IMR-90 (cell line): ENCODE results near the gene IRS2. TPM values are rescaled to one million over a fixed set of nuclear protein-coding genes. Genes with fewer than 3 reads are reported as not detected.
A peak's percentile ranks its signal among the peaks of the same experiment; 100 is the strongest.

ENCODE experiments used
- ATAC-seq: fragments of 200-7000 bp; cut with Tn5 transposase; 2 replicates; pipeline ENCODE4 v1.9.1; 2020; ENCODE audit warnings: low read depth, mild to moderate bottlenecking, moderate library complexity
- BruUV-seq: library from RNA; stranded (reverse); fragments of 400-500 nt; replicated peaks from 2 replicates; lab custom pipeline; 2021; lab: Mats Ljungman, UMichigan
- CTCF ChIA-PET: fragments of 300-600 bp; formaldehyde crosslinking; extraction: SDS; loops from one replicate; lab custom pipeline; 2021; ENCODE audit warnings: antibody characterized with exemption; lab: Yijun Ruan, JAX
- POLR2A ChIA-PET: fragments of 300-600 bp; sonication (Branson Sonifier 250); formaldehyde crosslinking; loops from one replicate; lab custom pipeline; 2022; ENCODE audit warnings: antibody characterized with exemption; ENCODE audit not compliant: unreplicated experiment; lab: Charles Lee
- DNase-seq: peaks from one replicate; pipeline ENCODE4 v3.0.0; 2013
- H2AFZ ChIP-seq: replicated peaks from 2 replicates; pipeline ENCODE3; 2013; ENCODE audit warnings: low read length, mild to moderate bottlenecking; ENCODE audit not compliant: poor library complexity
- H2AK5ac ChIP-seq: 2 replicates; pipeline ENCODE4 v1.6.1; 2013; ENCODE audit warnings: low read depth, low read length, inconsistent platforms
- H2AK9ac ChIP-seq: replicated peaks from 2 replicates; pipeline ENCODE3; 2013; ENCODE audit warnings: mild to moderate bottlenecking, low read depth, low read length, moderate library complexity; ENCODE audit not compliant: poor library complexity
- H2BK120ac ChIP-seq: 2 replicates; pipeline ENCODE4 v1.6.1; 2013; ENCODE audit warnings: low read depth, low read length, inconsistent platforms
- H2BK15ac ChIP-seq: 3 replicates; pipeline ENCODE4 v1.6.1; 2013; ENCODE audit warnings: low read depth, low read length, inconsistent platforms
- H2BK20ac ChIP-seq: 2 replicates; pipeline ENCODE4 v1.6.1; 2013; ENCODE audit warnings: low read depth, mild to moderate bottlenecking, inconsistent platforms, low read length, moderate library complexity
- H2BK5ac ChIP-seq: 2 replicates; pipeline ENCODE4 v1.6.1; 2013; ENCODE audit warnings: mild to moderate bottlenecking, low read depth, low read length, inconsistent platforms; ENCODE audit not compliant: poor library complexity, severe bottlenecking
- H3K14ac ChIP-seq: replicated peaks from 2 replicates; pipeline ENCODE4 v1.6.1; 2013; ENCODE audit warnings: low read depth, low read length, inconsistent platforms
- H3K18ac ChIP-seq: 2 replicates; pipeline ENCODE4 v1.6.1; 2013; ENCODE audit warnings: low read depth, low read length, control low read depth
- H3K23ac ChIP-seq: 2 replicates; pipeline ENCODE4 v1.6.1; 2013; ENCODE audit warnings: low read depth, low read length, inconsistent platforms
- H3K27ac ChIP-seq: 2 replicates; pipeline ENCODE4 v1.5.1; 2013; ENCODE audit warnings: mild to moderate bottlenecking, control low read depth, low read length; ENCODE audit not compliant: insufficient read depth
- H3K27me3 ChIP-seq: 2 replicates; pipeline ENCODE4 v1.6.1; 2013; ENCODE audit warnings: low read length; ENCODE audit not compliant: control insufficient read depth, insufficient read depth
- H3K36me3 ChIP-seq: 2 replicates; pipeline ENCODE4 v1.6.1; 2013; ENCODE audit warnings: low read length, mixed read lengths; ENCODE audit not compliant: control insufficient read depth, insufficient read depth
- H3K4ac ChIP-seq: 2 replicates; pipeline ENCODE4 v1.6.1; 2013; ENCODE audit warnings: low read depth, low read length, inconsistent platforms
- H3K4me1 ChIP-seq: 2 replicates; pipeline ENCODE4 v1.6.1; 2013; ENCODE audit warnings: low read length, mixed read lengths; ENCODE audit not compliant: control insufficient read depth, insufficient read depth
- H3K4me2 ChIP-seq: 2 replicates; pipeline ENCODE4 v1.6.1; 2013; ENCODE audit warnings: low read depth, mild to moderate bottlenecking, control low read depth, low read length, moderate library complexity
- H3K4me3 ChIP-seq: 2 replicates; pipeline ENCODE4 v1.5.1; 2013; ENCODE audit warnings: low read depth, mild to moderate bottlenecking, control low read depth, low read length, moderate library complexity; ENCODE audit not compliant: insufficient read depth
- H3K56ac ChIP-seq: 2 replicates; pipeline ENCODE4 v1.6.1; 2013; ENCODE audit warnings: low read length, inconsistent platforms; ENCODE audit not compliant: insufficient read depth; ENCODE audit errors: extremely low read depth
- H3K79me1 ChIP-seq, 2 experiments: 2 replicates each; pipeline ENCODE4 v1.6.1; 2013; ENCODE audit warnings: low read length in 2 of 2, inconsistent platforms in 1 of 2, low read depth in 1 of 2
- H3K9ac ChIP-seq: 2 replicates; pipeline ENCODE4 v1.6.1; 2013; ENCODE audit warnings: low read depth, low read length, control low read depth
- H3K9me1 ChIP-seq: 2 replicates; pipeline ENCODE4 v1.6.1; 2013; ENCODE audit warnings: low read length, inconsistent platforms; ENCODE audit not compliant: insufficient read depth
- H3K9me3 ChIP-seq: 2 replicates; pipeline ENCODE4 v1.6.1; 2013; ENCODE audit warnings: low read length; ENCODE audit not compliant: control insufficient read depth, insufficient read depth
- H4K20me1 ChIP-seq: 2 replicates; pipeline ENCODE4 v1.6.1; 2013; ENCODE audit warnings: low read length, inconsistent platforms; ENCODE audit not compliant: insufficient read depth
- H4K5ac ChIP-seq: 2 replicates; pipeline ENCODE4 v1.6.1; 2013; ENCODE audit warnings: mild to moderate bottlenecking, low read depth, low read length, control low read depth
- H4K8ac ChIP-seq, 2 experiments: 2 replicates each; pipeline ENCODE4 v1.6.1; 2013; ENCODE audit warnings: low read depth in 2 of 2, low read length in 2 of 2, control low read depth in 1 of 2, inconsistent platforms in 1 of 2
- H4K91ac ChIP-seq: 2 replicates; pipeline ENCODE4 v1.6.1; 2013; ENCODE audit warnings: low read depth, low read length, inconsistent platforms; ENCODE audit not compliant: insufficient read depth
- BHLHE40 ChIP-seq: fragments of 150-350 bp; IDR thresholded peaks from 2 replicates; pipeline ENCODE4 v1.6.1; 2016; ENCODE audit warnings: mild to moderate bottlenecking, low read depth, low read length
- RCOR1 ChIP-seq: IDR thresholded peaks from 2 replicates; pipeline ENCODE4 v1.6.1; 2012; ENCODE audit warnings: mild to moderate bottlenecking, low read length, improper control_type of control experiment; ENCODE audit not compliant: insufficient replicate concordance
- RFX5 ChIP-seq: IDR thresholded peaks from 2 replicates; pipeline ENCODE4 v1.8.0; 2012; ENCODE audit warnings: low read depth, mild to moderate bottlenecking, low read length, moderate library complexity
- USF2 ChIP-seq: fragments of 150-350 bp; IDR thresholded peaks from 2 replicates; pipeline ENCODE4 v1.6.1; 2017; ENCODE audit warnings: mild to moderate bottlenecking, antibody characterized with exemption, low read length, low read depth
- WGBS, 2 experiments: methylation state at CpG; one replicate each; pipeline versions ENCODE4 v1.1.5 to v1.1.7; 2013; ENCODE audit warnings: missing lambda C conversion rate in 2 of 2; ENCODE audit not compliant: insufficient read length in 1 of 2; ENCODE audit errors: extremely low coverage in 2 of 2; 5-methylcytosine and 5-hydroxymethylcytosine counted together
- dilution Hi-C: fragments of 300-500 bp; cut with HindIII; formaldehyde crosslinking; loops from one replicate; pipeline ENCODE4 v1.14.3; 2018; ENCODE audit warnings: low sequenced_read_pairs; ENCODE audit not compliant: unreplicated experiment
- in situ Hi-C: fragments of 300-500 bp; cut with MboI; formaldehyde crosslinking; loops from 3 replicates; pipeline ENCODE4 v1.14.3; 2019; ENCODE audit warnings: low sequenced_read_pairs, inconsistent platforms, mixed read lengths
- intact Hi-C: fragments of 100-400 bp; cut with micrococcal nuclease; formaldehyde crosslinking; loops from 2 replicates; pipeline ENCODE4 v1.10.0; 2022
- polyA plus RNA-seq, 3 experiments: library from polyadenylated mRNA; depleted of rRNA; stranded (reverse); fragments of >200 nt; gene quantifications; 2 replicates each; pipeline ENCODE4 v1.2.3, GENCODE V29; 2012; ENCODE audit warnings: low replicate concordance in 1 of 3
- total RNA-seq: library from RNA; depleted of rRNA; stranded (reverse); fragments of >200 nt; gene quantifications from 2 replicates; pipeline ENCODE4 v1.2.3, GENCODE V29; 2012

Gene IRS2
- total and polyA plus RNA-seq, 2 of the 4 experiments (the other 2 are of a cell fraction): 0.36 to 1.4 TPM

GRCh38 chr13:109778102-109778542 is 8.3 kb downstream of the IRS2 start:
- Histone ChIP-seq H3K9me3 (no peaks in the 10 kb centered on the region), H2BK15ac (no peak overlapping the region), H3K9ac (no peak overlapping the region), H4K8ac (no peak overlapping the region), H3K18ac (no peak overlapping the region; the same call in 1 of the 2 replicates), H3K4me2 (no peak overlapping the region), H3K9me1 (peaks cover 3% of the 10 kb centered on the region; the same call in 1 of the 2 replicates), H4K91ac (no peak overlapping the region), H2BK5ac (no peak overlapping the region), H3K4ac (no peak overlapping the region), H3K27me3 (no peaks in the 10 kb centered on the region), H3K23ac (no peak overlapping the region), H3K14ac (no peak overlapping the region), H3K79me1 (peaks cover 26 to 43% of the 10 kb centered on the region in 2 experiments), H3K4me1 (peaks cover 16% of the 10 kb centered on the region), H2BK120ac (no peak overlapping the region), H3K56ac (no peak overlapping the region), H2AK5ac (no peak overlapping the region), H3K36me3 (peaks cover 21% of the 10 kb centered on the region), H4K5ac (no peak overlapping the region), H4K20me1 (peaks cover 44% of the 10 kb centered on the region), H3K4me3 (no peak overlapping the region), H2BK20ac (no peak overlapping the region), H2AFZ (no peak overlapping the region), H2AK9ac (no peak overlapping the region), H3K27ac (no peak overlapping the region)
- no TSS peak for BruUV-seq
- WGBS, 2 experiments: 92% methylated on average over 2 of the region's 6 CpGs; no CpG with 5 or more reads in 1 of the 2 experiments
- no peak for TF ChIP-seq USF2
- TF ChIP-seq RCOR1: peak; percentile 84
- TF ChIP-seq RFX5: no peak
- TF ChIP-seq BHLHE40: no peak
- intact Hi-C loops: no loop called here
- ATAC-seq (no peak), DNase-seq (peak; percentile 39)
- ChIA-PET POLR2A (no interaction called here), CTCF (no interaction called here)
- in situ Hi-C loops: loop anchor here (10.0 kb wide), 1 partner anchor 813 kb away; no protein-coding TSS in a partner anchor
- dilution Hi-C loops: loop anchor here (25.0 kb wide), 1 partner anchor 334 kb away; no protein-coding TSS in a partner anchor
